Activated CD4-positive, alpha-beta T cell treated with anti-CD3 and anti-CD28 coated beads for 4 hours (primary cell): ENCODE measurements around the gene MYOM1.
"Not testable (repeated sequence)": the region's sequence is repeated elsewhere in the genome, so short reads cannot be mapped to it uniquely, and the experiment has no call there.

Experiments used
- DNase-seq, 2 donors: peaks; one replicate each; pipeline ENCODE4 v3.0.0-alpha.2; 2020

The MYOM1 gene

GRCh38 chr18:3217948-3218647, 1.7 kb downstream of the MYOM1 start:
- DNase-seq, result no peak

GRCh38 chr18:3216987-3217386, 2.8 kb downstream of the MYOM1 start:
- DNase-seq, result no peak

GRCh38 chr18:3214855-3215637, 4.7 kb downstream of the MYOM1 start:
- DNase-seq, result no peak

GRCh38 chr18:3213300-3214059, 6.3 kb downstream of the MYOM1 start:
- DNase-seq, result no peak

- no peak for DNase-seq
Measured at GRCh38 chr18:3212657-3213056, 7.1 kb downstream of the MYOM1 start.

GRCh38 chr18:3211236-3211992, 8.4 kb downstream of the MYOM1 start:
- DNase-seq, result no peak

GRCh38 chr18:3209859-3210569, 9.8 kb downstream of the MYOM1 start:
- no peak for DNase-seq

- DNase-seq, result no peak
Measured at GRCh38 chr18:3207565-3207964, 12.2 kb downstream of the MYOM1 start.

- DNase-seq, result no peak
Measured at GRCh38 chr18:3205239-3205638, 14.5 kb downstream of the MYOM1 start.

- DNase-seq, result no peak
Measured at GRCh38 chr18:3199942-3200645, 19.7 kb downstream of the MYOM1 start.

- DNase-seq, result not testable (repeated sequence)
Measured at GRCh38 chr18:3198260-3198860, 21.4 kb downstream of the MYOM1 start.

GRCh38 chr18:3194947-3195612, 24.7 kb downstream of the MYOM1 start:
- DNase-seq, result no peak

GRCh38 chr18:3193331-3193730, 26.4 kb downstream of the MYOM1 start:
- no peak for DNase-seq

- no peak for DNase-seq
Measured at GRCh38 chr18:3192752-3193151, 27.0 kb downstream of the MYOM1 start.

- DNase-seq, result no peak
Measured at GRCh38 chr18:3192286-3192685, 27.5 kb downstream of the MYOM1 start.

- no peak for DNase-seq
Measured at GRCh38 chr18:3190610-3191009, 29.2 kb downstream of the MYOM1 start.

GRCh38 chr18:3189884-3190283, 29.9 kb downstream of the MYOM1 start:
- DNase-seq, result no peak

GRCh38 chr18:3186678-3187658, 32.8 kb downstream of the MYOM1 start:
- no peak for DNase-seq

- DNase-seq, result no peak
Measured at GRCh38 chr18:3184275-3184963, 35.3 kb downstream of the MYOM1 start.
